WTC11 (cell line): Measurements from ENCODE around the gene CLDN9. TPM values are rescaled to one million over a fixed set of nuclear protein-coding genes. Genes with fewer than 3 reads are reported as not detected.

Experiments
- ATAC-seq: fragments of 200-7000 bp; cut with Tn5 transposase; 2 replicates; pipeline ENCODE4 v1.10.0; 2021; ENCODE audit warnings: mild to moderate bottlenecking, moderate library complexity
- CTCF ChIA-PET: fragments of 300-600 bp; sonication (Branson Sonifier 250); formaldehyde crosslinking; loops from one replicate; lab custom pipeline; 2021; ENCODE audit warnings: antibody characterized with exemption; lab: Charles Lee
- POLR2A ChIA-PET: fragments of 350-600 bp; sonication (Branson Sonifier 250); formaldehyde crosslinking; loops from one replicate; lab custom pipeline; 2021; ENCODE audit warnings: antibody characterized with exemption; lab: Charles Lee
- DNase-seq: peaks from one replicate; pipeline ENCODE4 v3.0.0; 2021; ENCODE audit warnings: low spot score
- H3K27ac Mint-ChIP-seq: 2 replicates; pipeline ENCODE4 v1.8.0; 2021; ENCODE audit warnings: mixed read lengths
- H3K27me3 Mint-ChIP-seq: 2 replicates; pipeline ENCODE4 v1.8.0; 2021; ENCODE audit warnings: low read depth, mild to moderate bottlenecking, moderate library complexity, mixed read lengths
- H3K36me3 Mint-ChIP-seq: 2 replicates; pipeline ENCODE4 v1.8.0; 2021; ENCODE audit warnings: mixed read lengths
- H3K4me1 Mint-ChIP-seq: 2 replicates; pipeline ENCODE4 v1.8.0; 2022; ENCODE audit warnings: mixed read lengths
- H3K4me3 Mint-ChIP-seq: 2 replicates; pipeline ENCODE4 v1.8.0; 2021; ENCODE audit warnings: mild to moderate bottlenecking, moderate library complexity, mixed read lengths
- H3K9me3 Mint-ChIP-seq: 2 replicates; pipeline ENCODE4 v1.8.0; 2021; ENCODE audit warnings: mixed read lengths
- AR ChIP-seq: fragments of 250-450 bp; sonication (Bioruptor Pico); IDR thresholded peaks from 2 replicates; pipeline ENCODE4 v1.9.0; 2021; ENCODE audit warnings: mild to moderate bottlenecking
- ATF2 ChIP-seq: sonication (generic); formaldehyde crosslinking; IDR thresholded peaks from 2 replicates; pipeline ENCODE4 v1.8.1; 2022; ENCODE audit warnings: low read depth, missing genetic modification reagents, borderline replicate concordance
- CREM ChIP-seq: sonication (generic); formaldehyde crosslinking; IDR thresholded peaks from 2 replicates; pipeline ENCODE4 v1.8.1; 2022; ENCODE audit warnings: mild to moderate bottlenecking, missing genetic modification reagents, moderate library complexity
- E2F5 ChIP-seq: sonication (generic); formaldehyde crosslinking; IDR thresholded peaks from 2 replicates; pipeline ENCODE4 v1.8.1; 2022; ENCODE audit warnings: mild to moderate bottlenecking, moderate library complexity, missing genetic modification reagents
- EMX1 ChIP-seq: fragments of 250-450 bp; sonication (Bioruptor Pico); IDR thresholded peaks from 2 replicates; pipeline ENCODE4 v1.8.0; 2021; ENCODE audit warnings: mild to moderate bottlenecking
- FOXJ3 ChIP-seq: sonication (generic); formaldehyde crosslinking; IDR thresholded peaks from 2 replicates; pipeline ENCODE4 v1.9.0; 2021; ENCODE audit warnings: missing genetic modification reagents, mild to moderate bottlenecking, borderline replicate concordance
- HMGXB4 ChIP-seq: sonication (generic); formaldehyde crosslinking; IDR thresholded peaks from 2 replicates; pipeline ENCODE4 v1.8.1; 2023; ENCODE audit warnings: mild to moderate bottlenecking, moderate library complexity, missing genetic modification reagents
- MAX ChIP-seq: sonication (generic); formaldehyde crosslinking; IDR thresholded peaks from 2 replicates; pipeline ENCODE4 v1.8.0; 2022; ENCODE audit warnings: mild to moderate bottlenecking, missing genetic modification reagents
- NFATC4 ChIP-seq: fragments of 250-450 bp; sonication (Bioruptor Pico); IDR thresholded peaks from 2 replicates; pipeline ENCODE4 v1.9.0; 2021; ENCODE audit warnings: mild to moderate bottlenecking
- NR2C2 ChIP-seq: sonication (generic); formaldehyde crosslinking; IDR thresholded peaks from 2 replicates; pipeline ENCODE4 v1.8.0; 2022; ENCODE audit warnings: mild to moderate bottlenecking, missing genetic modification reagents
- RELA ChIP-seq: sonication (generic); formaldehyde crosslinking; IDR thresholded peaks from 2 replicates; pipeline ENCODE4 v1.8.1; 2022; ENCODE audit warnings: missing genetic modification reagents, mild to moderate bottlenecking, borderline replicate concordance
- RORB ChIP-seq: fragments of 250-450 bp; sonication (Bioruptor Pico); IDR thresholded peaks from 2 replicates; pipeline ENCODE4 v1.9.0; 2021; ENCODE audit warnings: mild to moderate bottlenecking
- SMAD3 ChIP-seq: sonication (generic); formaldehyde crosslinking; IDR thresholded peaks from 2 replicates; pipeline ENCODE4 v1.8.0; 2022; ENCODE audit warnings: missing genetic modification reagents, mild to moderate bottlenecking, borderline replicate concordance
- TCF7 ChIP-seq: sonication (generic); formaldehyde crosslinking; IDR thresholded peaks from 2 replicates; pipeline ENCODE4 v1.8.0; 2022; ENCODE audit warnings: mild to moderate bottlenecking, low read depth, missing genetic modification reagents, moderate library complexity
- TEAD1 ChIP-seq: sonication (generic); formaldehyde crosslinking; IDR thresholded peaks from 2 replicates; pipeline ENCODE4 v1.8.0; 2022; ENCODE audit warnings: mild to moderate bottlenecking, missing genetic modification reagents
- TEAD4 ChIP-seq: sonication (generic); formaldehyde crosslinking; IDR thresholded peaks from 2 replicates; pipeline ENCODE4 v1.8.0; 2022; ENCODE audit warnings: mild to moderate bottlenecking, missing genetic modification reagents
- USF2 ChIP-seq: sonication (generic); formaldehyde crosslinking; IDR thresholded peaks from 2 replicates; pipeline ENCODE4 v1.8.1; 2023; ENCODE audit warnings: mild to moderate bottlenecking, missing genetic modification reagents, moderate library complexity
- ZNF396 ChIP-seq: fragments of 250-450 bp; sonication (Bioruptor Pico); IDR thresholded peaks from 2 replicates; pipeline ENCODE4 v1.8.0; 2021; ENCODE audit warnings: mild to moderate bottlenecking, moderate library complexity, borderline replicate concordance
- total RNA-seq: library from RNA; stranded (reverse); gene quantifications from 3 replicates; pipeline ENCODE4 v1.2.3, GENCODE V29; 2021

CLDN9 gene
- total RNA-seq, 1 experiment from 2014 or later: 0.92 TPM

- Mint-ChIP-seq H3K27me3 (peaks cover 5% of the 10 kb centered on the region; the same call in 1 of the 2 replicates), H3K36me3 (peaks cover 21% of the 10 kb centered on the region), H3K4me1 (peaks cover 69% of the 10 kb centered on the region), H3K4me3 (peak overlapping the region; percentile 93), H3K27ac (peak overlapping the region; percentile 96), H3K9me3 (no peaks in the 10 kb centered on the region)
- TF ChIP-seq TCF7 (CRISPR knock-in tag) (no peak), CREM (CRISPR knock-in tag) (no peak), SMAD3 (CRISPR knock-in tag) (no peak), USF2 (CRISPR knock-in tag) (no peak), AR (0 out of 2 replicates have a peak, but pooled peaks have one; percentile 38), E2F5 (CRISPR knock-in tag) (no peak), NR2C2 (CRISPR knock-in tag) (no peak), MAX (CRISPR knock-in tag) (no peak), NFATC4 (CRISPR knock-in tag) (0 out of 2 replicates have a peak, but pooled peaks have one; percentile 26), ZNF396 (no peak), FOXJ3 (CRISPR knock-in tag) (no peak), RELA (CRISPR knock-in tag) (no peak), TEAD4 (CRISPR knock-in tag) (no peak), TEAD1 (CRISPR knock-in tag) (no peak), RORB (CRISPR knock-in tag) (no peak), HMGXB4 (no peak), EMX1 (CRISPR knock-in tag) (0 out of 2 replicates have a peak, but pooled peaks have one; percentile 35), ATF2 (CRISPR knock-in tag) (no peak)
- POLR2A ChIA-PET: interaction anchor here (6.3 to 17.1 kb wide), 2 partner anchors 10 to 14 kb away, joined by 87 to 502 read pairs; partner anchors contain the start of gene CLDN9
- ATAC-seq (no peak), DNase-seq (no peak)
- CTCF ChIA-PET: interaction anchor here (0.6 to 3.0 kb wide), 4 partner anchors 11 to 43 kb away, joined by 3 to 35 read pairs (median 10); no protein-coding TSS in a partner anchor
Observed at GRCh38 chr16:3015865-3016521, 3.3 kb downstream of the CLDN9 start.
